Astrocyte (in vitro differentiated cells and primary cell): ENCODE measurements around the gene DHRS12. TPM values are rescaled to one million over a fixed set of nuclear protein-coding genes. Genes with fewer than 3 reads are reported as not detected.

Source experiments
- DNase-seq: peaks from one replicate; pipeline ENCODE4 v3.0.0-alpha.2; 2010; ENCODE audit warnings: low read depth
- FAIRE-seq: peaks from 2 replicates; lab custom pipeline; 2011; peaks lifted over from hg19 to GRCh38; lab: Jason Lieb, UNC
- H2AFZ ChIP-seq: 2 replicates; pipeline ENCODE4 v1.6.0; 2012; ENCODE audit warnings: low read depth, low read length, inconsistent platforms
- H3K27ac ChIP-seq: 2 replicates; pipeline ENCODE4 v1.5.1; 2011; ENCODE audit warnings: low read depth, low read length, inconsistent platforms
- H3K27me3 ChIP-seq: 2 replicates; pipeline ENCODE4 v1.6.0; 2011; ENCODE audit warnings: low read length, inconsistent platforms; ENCODE audit not compliant: insufficient read depth
- H3K36me3 ChIP-seq: 2 replicates; pipeline ENCODE4 v1.5.1; 2011; ENCODE audit warnings: low read length, inconsistent platforms; ENCODE audit not compliant: insufficient read depth
- H3K4me1 ChIP-seq: 2 replicates; pipeline ENCODE4 v1.5.1; 2011; ENCODE audit warnings: low read length, inconsistent platforms; ENCODE audit not compliant: insufficient read depth
- H3K4me2 ChIP-seq: 2 replicates; pipeline ENCODE4 v1.6.0; 2012; ENCODE audit warnings: low read length, inconsistent platforms
- H3K4me3 ChIP-seq: 2 replicates; pipeline ENCODE4 v1.5.1; 2011; ENCODE audit warnings: low read depth, mild to moderate bottlenecking, low read length, inconsistent platforms; ENCODE audit not compliant: insufficient read depth
- H3K79me2 ChIP-seq: 2 replicates; pipeline ENCODE4 v1.6.0; 2012; ENCODE audit warnings: mild to moderate bottlenecking, low read length, inconsistent platforms; ENCODE audit not compliant: insufficient read depth
- H3K9ac ChIP-seq: 2 replicates; pipeline ENCODE4 v1.6.0; 2012; ENCODE audit warnings: mild to moderate bottlenecking, low read length, inconsistent platforms
- H3K9me3 ChIP-seq: 2 replicates; pipeline ENCODE4 v1.5.1; 2012; ENCODE audit warnings: low read depth, mild to moderate bottlenecking, low read length, inconsistent platforms; ENCODE audit not compliant: insufficient read depth
- H4K20me1 ChIP-seq: 2 replicates; pipeline ENCODE4 v1.6.0; 2012; ENCODE audit warnings: low read length, inconsistent platforms; ENCODE audit not compliant: insufficient read depth
- H3K27ac Mint-ChIP-seq: one replicate; pipeline ENCODE4 v1.8.0; 2021; ENCODE audit warnings: mild to moderate bottlenecking, mixed read lengths; ENCODE audit not compliant: unreplicated experiment
- H3K27me3 Mint-ChIP-seq: one replicate; pipeline ENCODE4 v1.8.0; 2021; ENCODE audit warnings: low read depth, mixed read lengths; ENCODE audit not compliant: unreplicated experiment
- H3K36me3 Mint-ChIP-seq: one replicate; pipeline ENCODE4 v1.8.0; 2021; ENCODE audit warnings: low read depth, mixed read lengths; ENCODE audit not compliant: unreplicated experiment
- H3K4me1 Mint-ChIP-seq: one replicate; pipeline ENCODE4 v1.8.0; 2021; ENCODE audit warnings: low read depth, mixed read lengths; ENCODE audit not compliant: unreplicated experiment
- H3K4me3 Mint-ChIP-seq: one replicate; pipeline ENCODE4 v1.8.0; 2021; ENCODE audit warnings: mild to moderate bottlenecking, moderate library complexity, mixed read lengths; ENCODE audit not compliant: unreplicated experiment
- H3K9me3 Mint-ChIP-seq: one replicate; pipeline ENCODE4 v1.8.0; 2021; ENCODE audit warnings: mild to moderate bottlenecking, mixed read lengths; ENCODE audit not compliant: unreplicated experiment
- EZH2 ChIP-seq: IDR thresholded peaks from 2 replicates; pipeline ENCODE4 v1.6.1; 2012; ENCODE audit warnings: mild to moderate bottlenecking, low read length, inconsistent platforms; ENCODE audit not compliant: insufficient read depth
- total RNA-seq: library from RNA; stranded (reverse); gene quantifications from 2 replicates; pipeline ENCODE4 v1.2.1, GENCODE V29; 2021
- TF ChIP-seq, protein P1 (sequence below): IDR thresholded peaks from 2 replicates; pipeline ENCODE4 v1.5.1; 2011; ENCODE audit warnings: low read depth, mild to moderate bottlenecking, inconsistent platforms, low read length, moderate library complexity; ENCODE audit not compliant: insufficient read depth

DHRS12 gene
- total RNA-seq, 1 donor from 2014 or later = 4.9 TPM

DNA sequence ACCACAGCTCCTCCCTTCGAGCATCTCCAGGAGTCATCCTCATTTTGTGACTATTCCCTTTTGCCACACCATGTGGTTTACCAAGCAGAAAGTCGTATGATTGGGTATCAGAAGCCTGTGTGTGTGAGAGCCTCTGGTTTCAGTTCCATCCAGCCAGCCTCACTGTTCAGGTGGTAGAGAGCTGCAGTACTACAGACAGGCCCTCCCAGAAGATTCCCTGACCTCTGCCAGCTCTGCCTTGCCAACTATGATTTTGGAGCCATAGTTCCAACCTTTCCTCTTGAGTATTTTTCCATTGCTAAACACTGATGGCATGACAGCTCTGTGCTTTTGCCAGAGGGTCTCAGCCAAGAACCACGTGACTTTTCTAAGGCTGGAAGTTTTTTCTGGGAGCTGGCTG is 82.5 kb downstream of the DHRS12 start:
- Histone ChIP-seq H3K79me2 (no peaks in the 10 kb centered on the region), H3K4me2 (no peak overlapping the region), H3K4me3 (no peak overlapping the region), H4K20me1 (no peaks in the 10 kb centered on the region), H3K9ac (no peak overlapping the region), H3K27me3 (no peaks in the 10 kb centered on the region), H3K9me3 (no peaks in the 10 kb centered on the region), H3K27ac (no peak overlapping the region), H2AFZ (no peak overlapping the region), H3K4me1 (peaks cover 5% of the 10 kb centered on the region), H3K36me3 (peaks cover 2% of the 10 kb centered on the region)
- TF ChIP-seq, protein P1, sequence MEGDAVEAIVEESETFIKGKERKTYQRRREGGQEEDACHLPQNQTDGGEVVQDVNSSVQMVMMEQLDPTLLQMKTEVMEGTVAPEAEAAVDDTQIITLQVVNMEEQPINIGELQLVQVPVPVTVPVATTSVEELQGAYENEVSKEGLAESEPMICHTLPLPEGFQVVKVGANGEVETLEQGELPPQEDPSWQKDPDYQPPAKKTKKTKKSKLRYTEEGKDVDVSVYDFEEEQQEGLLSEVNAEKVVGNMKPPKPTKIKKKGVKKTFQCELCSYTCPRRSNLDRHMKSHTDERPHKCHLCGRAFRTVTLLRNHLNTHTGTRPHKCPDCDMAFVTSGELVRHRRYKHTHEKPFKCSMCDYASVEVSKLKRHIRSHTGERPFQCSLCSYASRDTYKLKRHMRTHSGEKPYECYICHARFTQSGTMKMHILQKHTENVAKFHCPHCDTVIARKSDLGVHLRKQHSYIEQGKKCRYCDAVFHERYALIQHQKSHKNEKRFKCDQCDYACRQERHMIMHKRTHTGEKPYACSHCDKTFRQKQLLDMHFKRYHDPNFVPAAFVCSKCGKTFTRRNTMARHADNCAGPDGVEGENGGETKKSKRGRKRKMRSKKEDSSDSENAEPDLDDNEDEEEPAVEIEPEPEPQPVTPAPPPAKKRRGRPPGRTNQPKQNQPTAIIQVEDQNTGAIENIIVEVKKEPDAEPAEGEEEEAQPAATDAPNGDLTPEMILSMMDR = no peak
- TF ChIP-seq EZH2 = no peak
- Mint-ChIP-seq H3K36me3 (no peaks in the 10 kb centered on the region), H3K27ac (no peak overlapping the region), H3K4me3 (no peak overlapping the region), H3K4me1 (peaks cover 2% of the 10 kb centered on the region), H3K27me3 (no peaks in the 10 kb centered on the region), H3K9me3 (no peaks in the 10 kb centered on the region)
- DNase-seq (no peak), FAIRE-seq (no peak)

DNA sequence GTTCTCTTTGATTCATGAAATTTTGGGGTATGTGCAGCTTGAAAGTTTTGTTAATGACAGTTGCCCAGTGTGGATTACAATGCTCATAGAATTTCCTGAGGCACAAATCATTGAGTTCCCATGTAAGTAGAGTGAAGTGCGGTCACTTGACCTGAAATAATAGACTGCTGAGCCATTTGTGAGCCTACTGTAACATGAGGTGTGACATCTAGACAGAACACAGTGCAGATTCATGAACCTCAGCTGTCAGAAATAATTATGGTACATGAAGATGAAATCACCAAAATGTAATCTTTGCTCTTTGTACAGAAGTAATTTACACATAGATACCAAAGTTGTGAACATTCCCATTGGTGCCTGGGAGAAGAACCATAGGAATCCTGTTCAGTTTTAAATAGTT is 84.6 kb downstream of the DHRS12 start:
- no peak overlapping the region for H3K4me2 ChIP-seq
- H3K27me3 ChIP-seq = no peaks in the 10 kb centered on the region
- no peak overlapping the region for H2AFZ ChIP-seq
- TF ChIP-seq, protein P1 = no peak
- TF ChIP-seq EZH2 = no peak
- no peak for DNase-seq
- Mint-ChIP-seq H3K4me1 (peaks cover 2% of the 10 kb centered on the region), H3K9me3 (no peaks in the 10 kb centered on the region), H3K27ac (no peak overlapping the region), H3K36me3 (no peaks in the 10 kb centered on the region), H3K27me3 (no peaks in the 10 kb centered on the region), H3K4me3 (no peak overlapping the region)
- peaks cover 7% of the 10 kb centered on the region for H3K4me1 ChIP-seq
- no peak overlapping the region for H3K9ac ChIP-seq
- no peaks in the 10 kb centered on the region for H3K9me3 ChIP-seq
- no peak overlapping the region for H3K27ac ChIP-seq
- H3K4me3 ChIP-seq = no peak overlapping the region
- H4K20me1 ChIP-seq = no peaks in the 10 kb centered on the region
- peaks cover 2% of the 10 kb centered on the region for H3K36me3 ChIP-seq
- no peak for FAIRE-seq
- H3K79me2 ChIP-seq = no peaks in the 10 kb centered on the region

Other genes starting within 250 kb of the DHRS12 start
- gene WDFY2, start 219.7 kb downstream of the DHRS12 start, total RNA-seq = 16.2 and 16.3 TPM in 2 replicates
- gene TMEM272, start 41.0 kb upstream of the DHRS12 start, total RNA-seq = 0.05 TPM in 1 of 2 replicates, not detected in the other
- not detected in 2 replicates for gene CCDC70, start 57.8 kb upstream of the DHRS12 start, total RNA-seq
- gene ATP7B, start 207.3 kb upstream of the DHRS12 start, total RNA-seq = 9.2 and 12.3 TPM in 2 replicates
- 57.7 and 62.1 TPM in 2 replicates for gene ALG11, start 208.2 kb upstream of the DHRS12 start, total RNA-seq
- 20.6 and 23.9 TPM in 2 replicates for gene UTP14C, start 220.5 kb upstream of the DHRS12 start, total RNA-seq